Astrocyte (in vitro differentiated cells and primary cell): Measurements from ENCODE around the gene ULK4. TPM values are rescaled to one million over a fixed set of nuclear protein-coding genes. Genes with fewer than 3 reads are reported as not detected.

Experiments used
- DNase-seq: peaks from one replicate; pipeline ENCODE4 v3.0.0-alpha.2; 2010; ENCODE audit warnings: low read depth
- FAIRE-seq: peaks from 2 replicates; lab custom pipeline; 2011; peaks lifted over from hg19 to GRCh38; lab: Jason Lieb, UNC
- H2AFZ ChIP-seq: 2 replicates; pipeline ENCODE4 v1.6.0; 2012; ENCODE audit warnings: low read depth, low read length, inconsistent platforms
- H3K27ac ChIP-seq: 2 replicates; pipeline ENCODE4 v1.5.1; 2011; ENCODE audit warnings: low read depth, low read length, inconsistent platforms
- H3K27me3 ChIP-seq: 2 replicates; pipeline ENCODE4 v1.6.0; 2011; ENCODE audit warnings: low read length, inconsistent platforms; ENCODE audit not compliant: insufficient read depth
- H3K36me3 ChIP-seq: 2 replicates; pipeline ENCODE4 v1.5.1; 2011; ENCODE audit warnings: low read length, inconsistent platforms; ENCODE audit not compliant: insufficient read depth
- H3K4me1 ChIP-seq: 2 replicates; pipeline ENCODE4 v1.5.1; 2011; ENCODE audit warnings: low read length, inconsistent platforms; ENCODE audit not compliant: insufficient read depth
- H3K4me2 ChIP-seq: 2 replicates; pipeline ENCODE4 v1.6.0; 2012; ENCODE audit warnings: low read length, inconsistent platforms
- H3K4me3 ChIP-seq: 2 replicates; pipeline ENCODE4 v1.5.1; 2011; ENCODE audit warnings: low read depth, mild to moderate bottlenecking, low read length, inconsistent platforms; ENCODE audit not compliant: insufficient read depth
- H3K79me2 ChIP-seq: 2 replicates; pipeline ENCODE4 v1.6.0; 2012; ENCODE audit warnings: mild to moderate bottlenecking, low read length, inconsistent platforms; ENCODE audit not compliant: insufficient read depth
- H3K9ac ChIP-seq: 2 replicates; pipeline ENCODE4 v1.6.0; 2012; ENCODE audit warnings: mild to moderate bottlenecking, low read length, inconsistent platforms
- H3K9me3 ChIP-seq: 2 replicates; pipeline ENCODE4 v1.5.1; 2012; ENCODE audit warnings: low read depth, mild to moderate bottlenecking, low read length, inconsistent platforms; ENCODE audit not compliant: insufficient read depth
- H4K20me1 ChIP-seq: 2 replicates; pipeline ENCODE4 v1.6.0; 2012; ENCODE audit warnings: low read length, inconsistent platforms; ENCODE audit not compliant: insufficient read depth
- H3K27ac Mint-ChIP-seq: one replicate; pipeline ENCODE4 v1.8.0; 2021; ENCODE audit warnings: mild to moderate bottlenecking, mixed read lengths; ENCODE audit not compliant: unreplicated experiment
- H3K27me3 Mint-ChIP-seq: one replicate; pipeline ENCODE4 v1.8.0; 2021; ENCODE audit warnings: low read depth, mixed read lengths; ENCODE audit not compliant: unreplicated experiment
- H3K36me3 Mint-ChIP-seq: one replicate; pipeline ENCODE4 v1.8.0; 2021; ENCODE audit warnings: low read depth, mixed read lengths; ENCODE audit not compliant: unreplicated experiment
- H3K4me1 Mint-ChIP-seq: one replicate; pipeline ENCODE4 v1.8.0; 2021; ENCODE audit warnings: low read depth, mixed read lengths; ENCODE audit not compliant: unreplicated experiment
- H3K4me3 Mint-ChIP-seq: one replicate; pipeline ENCODE4 v1.8.0; 2021; ENCODE audit warnings: mild to moderate bottlenecking, moderate library complexity, mixed read lengths; ENCODE audit not compliant: unreplicated experiment
- H3K9me3 Mint-ChIP-seq: one replicate; pipeline ENCODE4 v1.8.0; 2021; ENCODE audit warnings: mild to moderate bottlenecking, mixed read lengths; ENCODE audit not compliant: unreplicated experiment
- EZH2 ChIP-seq: IDR thresholded peaks from 2 replicates; pipeline ENCODE4 v1.6.1; 2012; ENCODE audit warnings: mild to moderate bottlenecking, low read length, inconsistent platforms; ENCODE audit not compliant: insufficient read depth
- total RNA-seq: library from RNA; stranded (reverse); gene quantifications from 2 replicates; pipeline ENCODE4 v1.2.1, GENCODE V29; 2021
- TF ChIP-seq, protein P1 (sequence below): IDR thresholded peaks from 2 replicates; pipeline ENCODE4 v1.5.1; 2011; ENCODE audit warnings: low read depth, mild to moderate bottlenecking, inconsistent platforms, low read length, moderate library complexity; ENCODE audit not compliant: insufficient read depth

Gene ULK4
- total RNA-seq, 1 donor from 2014 or later: 6.6 TPM

DNA sequence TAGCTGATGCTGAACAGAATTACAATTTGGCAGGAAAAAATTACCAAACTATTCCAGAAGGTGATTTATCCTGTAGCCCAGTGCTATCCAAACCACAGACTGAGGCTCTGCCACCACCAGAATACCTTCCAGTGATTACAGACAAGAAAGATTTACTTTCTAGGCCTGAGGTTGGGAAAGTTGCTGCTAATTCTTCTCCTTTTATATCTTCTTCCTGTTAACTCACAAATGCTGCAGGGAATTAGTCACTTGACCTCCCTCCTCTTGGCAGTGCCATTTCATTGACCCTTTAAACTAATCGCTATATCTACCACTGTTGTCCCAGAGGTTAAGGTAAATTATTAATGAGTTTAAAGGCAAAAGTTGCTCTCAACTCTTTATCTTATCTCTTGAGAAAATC lies 644.2 kb downstream of the ULK4 start:
- Histone ChIP-seq H3K27ac (no peak overlapping the region), H4K20me1 (no peaks in the 10 kb centered on the region), H3K4me2 (peak overlapping the region; percentile 2), H3K79me2 (no peaks in the 10 kb centered on the region), H3K9me3 (no peaks in the 10 kb centered on the region), H3K4me3 (no peak overlapping the region), H3K27me3 (no peaks in the 10 kb centered on the region), H3K9ac (no peak overlapping the region), H2AFZ (no peak overlapping the region), H3K36me3 (no peaks in the 10 kb centered on the region), H3K4me1 (peaks cover 11% of the 10 kb centered on the region)
- TF ChIP-seq, protein P1, sequence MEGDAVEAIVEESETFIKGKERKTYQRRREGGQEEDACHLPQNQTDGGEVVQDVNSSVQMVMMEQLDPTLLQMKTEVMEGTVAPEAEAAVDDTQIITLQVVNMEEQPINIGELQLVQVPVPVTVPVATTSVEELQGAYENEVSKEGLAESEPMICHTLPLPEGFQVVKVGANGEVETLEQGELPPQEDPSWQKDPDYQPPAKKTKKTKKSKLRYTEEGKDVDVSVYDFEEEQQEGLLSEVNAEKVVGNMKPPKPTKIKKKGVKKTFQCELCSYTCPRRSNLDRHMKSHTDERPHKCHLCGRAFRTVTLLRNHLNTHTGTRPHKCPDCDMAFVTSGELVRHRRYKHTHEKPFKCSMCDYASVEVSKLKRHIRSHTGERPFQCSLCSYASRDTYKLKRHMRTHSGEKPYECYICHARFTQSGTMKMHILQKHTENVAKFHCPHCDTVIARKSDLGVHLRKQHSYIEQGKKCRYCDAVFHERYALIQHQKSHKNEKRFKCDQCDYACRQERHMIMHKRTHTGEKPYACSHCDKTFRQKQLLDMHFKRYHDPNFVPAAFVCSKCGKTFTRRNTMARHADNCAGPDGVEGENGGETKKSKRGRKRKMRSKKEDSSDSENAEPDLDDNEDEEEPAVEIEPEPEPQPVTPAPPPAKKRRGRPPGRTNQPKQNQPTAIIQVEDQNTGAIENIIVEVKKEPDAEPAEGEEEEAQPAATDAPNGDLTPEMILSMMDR: no peak
- TF ChIP-seq EZH2: no peak
- DNase-seq (peak; percentile 92), FAIRE-seq (peak; percentile 90)
- no peaks in the 10 kb centered on the region for H3K36me3 Mint-ChIP-seq
- no peak overlapping the region for H3K4me3 Mint-ChIP-seq
- peak overlapping the region; percentile 29 for H3K27ac Mint-ChIP-seq
- no peaks in the 10 kb centered on the region for H3K27me3 Mint-ChIP-seq
- peaks cover 21% of the 10 kb centered on the region for H3K4me1 Mint-ChIP-seq
- H3K9me3 Mint-ChIP-seq: peaks cover 2% of the 10 kb centered on the region

DNA sequence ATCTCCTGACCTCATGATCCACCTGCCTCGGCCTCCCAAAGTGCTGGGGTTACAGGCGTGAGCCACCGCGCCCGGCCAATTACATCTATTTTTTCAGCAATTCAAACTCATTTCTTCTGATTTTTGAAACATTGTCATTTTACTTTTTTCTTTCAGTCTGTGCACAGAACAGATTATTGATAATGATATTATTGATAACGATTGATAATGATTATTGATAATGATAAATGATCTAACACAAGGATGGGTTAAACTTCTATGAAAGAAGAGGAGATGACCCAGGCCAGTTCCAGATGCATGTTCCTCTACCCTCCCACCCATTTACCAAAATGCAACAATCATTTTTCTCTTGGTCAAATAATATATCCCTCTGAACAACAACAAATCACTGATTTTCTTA lies 644.6 kb downstream of the ULK4 start:
- H3K27me3 Mint-ChIP-seq: no peaks in the 10 kb centered on the region
- DNase-seq: no peak
- no peaks in the 10 kb centered on the region for H3K9me3 ChIP-seq
- H2AFZ ChIP-seq: no peak overlapping the region
- FAIRE-seq: no peak
- H4K20me1 ChIP-seq: no peaks in the 10 kb centered on the region
- H3K9me3 Mint-ChIP-seq: peaks cover 2% of the 10 kb centered on the region
- no peaks in the 10 kb centered on the region for H3K36me3 Mint-ChIP-seq
- H3K27ac ChIP-seq: no peak overlapping the region
- peaks cover 11% of the 10 kb centered on the region for H3K4me1 ChIP-seq
- peak overlapping the region; percentile 2 for H3K4me2 ChIP-seq
- TF ChIP-seq, protein P1: no peak
- TF ChIP-seq EZH2: no peak
- H3K79me2 ChIP-seq: no peaks in the 10 kb centered on the region
- peaks cover 21% of the 10 kb centered on the region for H3K4me1 Mint-ChIP-seq
- no peaks in the 10 kb centered on the region for H3K27me3 ChIP-seq
- H3K27ac Mint-ChIP-seq: peak overlapping the region; percentile 34
- no peak overlapping the region for H3K4me3 Mint-ChIP-seq
- no peaks in the 10 kb centered on the region for H3K36me3 ChIP-seq
- H3K9ac ChIP-seq: no peak overlapping the region
- H3K4me3 ChIP-seq: no peak overlapping the region

DNA sequence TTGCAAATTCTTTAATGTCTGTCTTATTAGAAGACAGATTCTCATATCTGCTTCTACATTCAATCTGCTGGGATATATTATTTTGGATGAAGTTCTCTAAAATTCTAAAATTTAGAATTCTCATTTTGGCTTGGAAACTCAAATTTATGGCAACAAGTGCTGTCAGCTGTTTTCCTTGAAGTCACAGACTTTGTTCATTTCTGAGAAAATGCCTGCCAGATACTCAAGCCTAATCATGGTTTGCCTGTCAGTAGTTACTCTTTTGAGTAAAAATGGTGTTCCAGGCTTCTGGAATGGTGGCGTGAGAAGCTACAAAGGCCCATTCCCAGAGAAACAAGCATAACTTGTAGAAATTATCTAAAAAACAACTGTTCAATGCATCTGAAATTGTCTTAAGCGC lies 646.8 kb downstream of the ULK4 start:
- Histone ChIP-seq H3K4me3 (no peak overlapping the region), H3K4me2 (no peak overlapping the region), H4K20me1 (no peaks in the 10 kb centered on the region), H3K27ac (no peak overlapping the region), H2AFZ (no peak overlapping the region), H3K36me3 (no peaks in the 10 kb centered on the region), H3K79me2 (no peaks in the 10 kb centered on the region), H3K27me3 (no peaks in the 10 kb centered on the region), H3K9ac (no peak overlapping the region), H3K9me3 (no peaks in the 10 kb centered on the region), H3K4me1 (peaks cover 11% of the 10 kb centered on the region)
- Mint-ChIP-seq H3K36me3 (no peaks in the 10 kb centered on the region), H3K27me3 (no peaks in the 10 kb centered on the region), H3K4me3 (no peak overlapping the region), H3K9me3 (no peaks in the 10 kb centered on the region), H3K4me1 (peaks cover 14% of the 10 kb centered on the region), H3K27ac (no peak overlapping the region)
- FAIRE-seq: no peak
- TF ChIP-seq, protein P1: no peak
- TF ChIP-seq EZH2: no peak
- no peak for DNase-seq
